Measurements from ENCODE around the gene TMEM169. TPM values are rescaled to one million over a fixed set of nuclear protein-coding genes. Genes with fewer than 3 reads are reported as not detected.

TMEM169 gene
- total and polyA plus RNA-seq, 2 of the 13 experiments (the other 11 are each of a cell fraction or from before 2014, with no cell fraction given) = 1.5 to 4.5 TPM

GRCh38 chr2:216078776-216079175 is 2.9 kb upstream of the TMEM169 start (continued):
- peak; percentile 91 for TF ChIP-seq KAT8 (CRISPR knock-in tag; IDR thresholded peaks at IDR 0.05)
- no peak for TF ChIP-seq ZSCAN30 (CRISPR knock-in tag; IDR thresholded peaks at IDR 0.05)
- TF ChIP-seq, protein P1, sequence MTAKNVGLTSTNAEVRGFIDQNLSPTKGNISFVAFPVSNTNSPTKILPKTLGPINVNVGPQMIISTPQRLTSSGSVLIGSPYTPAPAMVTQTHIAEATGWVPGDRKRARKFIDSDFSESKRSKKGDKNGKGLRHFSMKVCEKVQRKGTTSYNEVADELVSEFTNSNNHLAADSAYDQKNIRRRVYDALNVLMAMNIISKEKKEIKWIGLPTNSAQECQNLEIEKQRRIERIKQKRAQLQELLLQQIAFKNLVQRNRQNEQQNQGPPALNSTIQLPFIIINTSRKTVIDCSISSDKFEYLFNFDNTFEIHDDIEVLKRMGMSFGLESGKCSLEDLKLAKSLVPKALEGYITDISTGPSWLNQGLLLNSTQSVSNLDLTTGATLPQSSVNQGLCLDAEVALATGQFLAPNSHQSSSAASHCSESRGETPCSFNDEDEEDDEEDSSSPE (CRISPR knock-in tag; IDR thresholded peaks at IDR 0.05) = peak; percentile 74
- TF ChIP-seq, protein P2, sequence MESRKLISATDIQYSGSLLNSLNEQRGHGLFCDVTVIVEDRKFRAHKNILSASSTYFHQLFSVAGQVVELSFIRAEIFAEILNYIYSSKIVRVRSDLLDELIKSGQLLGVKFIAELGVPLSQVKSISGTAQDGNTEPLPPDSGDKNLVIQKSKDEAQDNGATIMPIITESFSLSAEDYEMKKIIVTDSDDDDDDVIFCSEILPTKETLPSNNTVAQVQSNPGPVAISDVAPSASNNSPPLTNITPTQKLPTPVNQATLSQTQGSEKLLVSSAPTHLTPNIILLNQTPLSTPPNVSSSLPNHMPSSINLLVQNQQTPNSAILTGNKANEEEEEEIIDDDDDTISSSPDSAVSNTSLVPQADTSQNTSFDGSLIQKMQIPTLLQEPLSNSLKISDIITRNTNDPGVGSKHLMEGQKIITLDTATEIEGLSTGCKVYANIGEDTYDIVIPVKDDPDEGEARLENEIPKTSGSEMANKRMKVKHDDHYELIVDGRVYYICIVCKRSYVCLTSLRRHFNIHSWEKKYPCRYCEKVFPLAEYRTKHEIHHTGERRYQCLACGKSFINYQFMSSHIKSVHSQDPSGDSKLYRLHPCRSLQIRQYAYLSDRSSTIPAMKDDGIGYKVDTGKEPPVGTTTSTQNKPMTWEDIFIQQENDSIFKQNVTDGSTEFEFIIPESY (CRISPR knock-in tag; IDR thresholded peaks at IDR 0.05) = no peak
- peak; percentile 87 for TF ChIP-seq THAP11 (CRISPR knock-in tag; IDR thresholded peaks at IDR 0.05)
- TF ChIP-seq NR3C1 (CRISPR knock-in tag; IDR thresholded peaks at IDR 0.05) = no peak
- TF ChIP-seq HNF4G (IDR thresholded peaks at IDR 0.05; ENCODE audit: borderline replicate concordance, low read depth, low read length) = peak; percentile 100
- TF ChIP-seq HNF4G (CRISPR knock-in tag; IDR thresholded peaks at IDR 0.05; ENCODE audit: borderline replicate concordance, low read depth) = peak; percentile 100
- TF ChIP-seq DPF2 (CRISPR knock-in tag; IDR thresholded peaks at IDR 0.05; ENCODE audit: borderline replicate concordance, low read depth) = peak; percentile 97
- TF ChIP-seq, protein P3, sequence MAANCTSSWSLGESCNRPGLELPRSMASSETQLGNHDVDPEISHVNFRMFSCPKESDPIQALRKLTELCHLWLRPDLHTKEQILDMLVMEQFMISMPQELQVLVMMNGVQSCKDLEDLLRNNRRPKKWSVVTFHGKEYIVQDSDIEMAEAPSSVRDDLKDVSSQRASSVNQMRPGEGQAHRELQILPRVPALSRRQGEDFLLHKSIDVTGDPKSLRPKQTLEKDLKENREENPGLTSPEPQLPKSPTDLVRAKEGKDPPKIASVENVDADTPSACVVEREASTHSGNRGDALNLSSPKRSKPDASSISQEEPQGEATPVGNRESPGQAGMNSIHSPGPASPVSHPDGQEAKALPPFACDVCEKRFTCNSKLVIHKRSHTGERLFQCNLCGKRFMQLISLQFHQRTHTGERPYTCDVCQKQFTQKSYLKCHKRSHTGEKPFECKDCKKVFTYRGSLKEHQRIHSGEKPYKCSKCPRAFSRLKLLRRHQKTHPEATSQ (CRISPR knock-in tag; IDR thresholded peaks at IDR 0.05; ENCODE audit: borderline replicate concordance) = peak; percentile 92; the same call in 1 of the 2 replicates
- peak; percentile 86 for TF ChIP-seq ZNF335 (CRISPR knock-in tag; IDR thresholded peaks at IDR 0.05)
- TF ChIP-seq SMAD3 (CRISPR knock-in tag; IDR thresholded peaks at IDR 0.05) = peak; percentile 99
- peak; percentile 98 for TF ChIP-seq CEBPB (IDR thresholded peaks at IDR 0.05; ENCODE audit: borderline replicate concordance, low read depth, low read length)
- no peak for TF ChIP-seq ZNF382 (CRISPR knock-in tag; IDR thresholded peaks at IDR 0.05; ENCODE audit: borderline replicate concordance)
- peak; percentile 88; the same call in 1 of the 2 replicates for TF ChIP-seq ZNF33A (CRISPR knock-in tag; IDR thresholded peaks at IDR 0.05; ENCODE audit: borderline replicate concordance)
- peak; percentile 94 for TF ChIP-seq ELF3 (CRISPR knock-in tag; IDR thresholded peaks at IDR 0.05)
- TF ChIP-seq CBFB (CRISPR knock-in tag; IDR thresholded peaks at IDR 0.05) = peak; percentile 62; the same call in 1 of the 2 replicates
- TF ChIP-seq ESRRA (CRISPR knock-in tag; IDR thresholded peaks at IDR 0.05; ENCODE audit: low read depth) = peak; percentile 88
- peak; percentile 94 for TF ChIP-seq KDM3A (CRISPR knock-in tag; IDR thresholded peaks at IDR 0.05; ENCODE audit: low read depth)
- TF ChIP-seq, protein P4, sequence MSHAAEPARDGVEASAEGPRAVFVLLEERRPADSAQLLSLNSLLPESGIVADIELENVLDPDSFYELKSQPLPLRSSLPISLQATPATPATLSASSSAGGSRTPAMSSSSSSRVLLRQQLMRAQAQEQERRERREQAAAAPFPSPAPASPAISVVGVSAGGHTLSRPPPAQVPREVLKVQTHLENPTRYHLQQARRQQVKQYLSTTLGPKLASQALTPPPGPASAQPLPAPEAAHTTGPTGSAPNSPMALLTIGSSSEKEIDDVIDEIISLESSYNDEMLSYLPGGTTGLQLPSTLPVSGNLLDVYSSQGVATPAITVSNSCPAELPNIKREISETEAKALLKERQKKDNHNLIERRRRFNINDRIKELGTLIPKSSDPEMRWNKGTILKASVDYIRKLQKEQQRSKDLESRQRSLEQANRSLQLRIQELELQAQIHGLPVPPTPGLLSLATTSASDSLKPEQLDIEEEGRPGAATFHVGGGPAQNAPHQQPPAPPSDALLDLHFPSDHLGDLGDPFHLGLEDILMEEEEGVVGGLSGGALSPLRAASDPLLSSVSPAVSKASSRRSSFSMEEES (CRISPR knock-in tag; IDR thresholded peaks at IDR 0.05) = peak; percentile 83
- TF ChIP-seq RBM39 (IDR thresholded peaks at IDR 0.05; ENCODE audit: low read depth, low read length, poor library complexity, severe bottlenecking) = no peak
- TF ChIP-seq RORA (CRISPR knock-in tag; IDR thresholded peaks at IDR 0.05) = peak; percentile 93; the same call in 1 of the 2 replicates
- peak; percentile 96 for TF ChIP-seq ATF2 (CRISPR knock-in tag; IDR thresholded peaks at IDR 0.05)
- 0 out of 2 replicates have a peak, but pooled peaks have one; percentile 52 for TF ChIP-seq SP5 (CRISPR knock-in tag; IDR thresholded peaks at IDR 0.05; ENCODE audit: borderline replicate concordance, low read depth)
- TF ChIP-seq RXRB (CRISPR knock-in tag; IDR thresholded peaks at IDR 0.05; ENCODE audit: borderline replicate concordance) = peak; percentile 99
